NB4 (cell line): ENCODE results near the gene KIF13A.

Experiments used
- DNase-seq: peaks from one replicate; pipeline ENCODE4 v3.0.0; 2010; ENCODE audit warnings: low read depth
- H3K4me3 ChIP-seq: one replicate; pipeline ENCODE4 v1.5.1; 2011; ENCODE audit warnings: mild to moderate bottlenecking, low read depth, low read length, moderate library complexity
- CTCF ChIP-seq: IDR thresholded peaks from one replicate; pipeline ENCODE4 v1.5.1; 2012; ENCODE audit warnings: low read depth, low read length
- MYC ChIP-seq: IDR thresholded peaks from 2 replicates; pipeline ENCODE4 v1.6.1; 2011; ENCODE audit warnings: low read depth, low read length
- POLR2A ChIP-seq: IDR thresholded peaks from 2 replicates; pipeline ENCODE4 v1.6.1; 2011; ENCODE audit warnings: mild to moderate bottlenecking; ENCODE audit not compliant: insufficient read length; ENCODE audit errors: extremely low read depth
- TF ChIP-seq, protein P1 (sequence below): IDR thresholded peaks from 2 replicates; pipeline ENCODE4 v1.6.1; 2011; ENCODE audit warnings: low read depth, low read length

The KIF13A gene

DNA sequence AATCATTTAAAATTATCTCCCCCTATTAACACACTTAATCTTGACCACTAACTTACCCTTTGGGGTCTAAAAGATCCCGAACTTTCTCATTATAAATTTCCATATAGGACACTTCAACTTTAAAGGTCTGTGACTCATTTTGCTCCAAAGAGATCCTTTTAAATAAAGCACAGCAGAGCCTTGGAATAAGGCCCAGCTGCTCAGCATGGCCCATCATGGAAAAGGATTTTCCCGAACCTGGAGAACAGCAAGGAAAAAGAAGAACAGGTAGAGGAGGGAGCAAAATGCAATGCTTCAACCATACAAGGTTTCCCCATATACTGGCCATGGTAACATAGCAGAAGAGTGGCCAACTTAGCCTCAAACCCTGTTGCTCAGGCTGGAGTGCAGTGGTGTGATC, 132.1 kb downstream of the KIF13A start:
- TF ChIP-seq POLR2A (no peak), MYC (no peak), CTCF (no peak)
- TF ChIP-seq, protein P1, sequence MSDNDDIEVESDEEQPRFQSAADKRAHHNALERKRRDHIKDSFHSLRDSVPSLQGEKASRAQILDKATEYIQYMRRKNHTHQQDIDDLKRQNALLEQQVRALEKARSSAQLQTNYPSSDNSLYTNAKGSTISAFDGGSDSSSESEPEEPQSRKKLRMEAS: no peak
- H3K4me3 ChIP-seq: no peak overlapping the region
- no peak for DNase-seq

- H3K4me3 ChIP-seq: no peak overlapping the region
- no peak for TF ChIP-seq MYC
- DNase-seq: no peak
Observed at GRCh38 chr6:17853533-17853932, 133.9 kb downstream of the KIF13A start.

DNA sequence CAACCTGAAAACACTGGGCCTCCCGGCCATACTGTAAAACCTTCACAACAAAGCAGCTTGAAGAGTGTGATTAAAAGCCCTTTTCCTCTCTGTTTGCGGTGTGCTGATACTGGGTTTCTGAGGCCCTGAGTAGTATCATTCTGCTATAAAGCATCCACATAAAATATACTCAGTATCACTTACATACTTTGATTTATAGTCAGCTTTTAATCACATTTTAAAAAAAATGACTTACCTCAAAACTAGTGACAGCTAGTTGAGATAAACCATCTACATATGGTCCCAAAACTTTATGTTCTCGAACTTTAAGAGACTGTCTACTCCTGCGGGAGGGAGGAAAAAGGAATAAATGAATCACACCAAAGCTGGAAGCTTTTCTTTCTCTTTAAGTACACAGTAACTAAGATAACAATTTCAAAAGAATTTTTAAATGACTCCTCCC, 135.7 kb downstream of the KIF13A start:
- no peak for DNase-seq
- TF ChIP-seq MYC: no peak
- TF ChIP-seq CTCF: no peak
- no peak for TF ChIP-seq POLR2A
- TF ChIP-seq, protein P1: no peak
- no peak overlapping the region for H3K4me3 ChIP-seq

DNA sequence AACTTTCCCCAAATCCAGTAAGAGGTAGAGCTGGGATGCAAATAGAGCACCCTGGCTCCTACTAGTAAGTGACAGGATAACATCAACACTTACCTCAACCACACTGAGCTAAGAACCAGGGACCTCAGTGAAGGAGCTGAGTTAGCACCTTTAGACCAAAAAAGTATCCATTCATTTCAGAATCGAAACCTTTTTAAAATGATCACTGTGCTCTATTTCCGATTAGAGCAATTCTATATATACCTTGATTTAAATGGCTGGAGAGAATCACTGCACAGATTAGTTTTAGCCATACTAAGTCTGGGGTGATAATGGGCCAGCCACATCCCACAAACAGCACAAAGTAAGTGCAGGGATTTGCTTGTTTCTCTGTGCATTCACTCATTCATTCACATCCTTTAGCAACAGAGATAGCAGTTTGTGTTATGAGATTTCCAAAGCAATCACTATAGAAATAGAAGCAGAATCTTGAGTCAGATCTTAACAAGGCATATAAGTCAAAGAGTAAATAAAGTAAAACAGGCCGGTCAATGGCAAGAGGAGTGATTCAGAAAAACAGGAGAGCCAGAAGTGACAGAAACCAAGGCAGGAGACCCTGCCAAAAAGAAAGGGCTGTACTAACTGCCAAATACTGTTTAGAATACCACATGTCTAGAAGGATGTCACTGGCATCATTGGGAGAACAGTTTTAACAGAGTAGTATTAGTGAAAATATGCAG, 136.3 kb downstream of the KIF13A start:
- H3K4me3 ChIP-seq: no peak overlapping the region
- no peak for DNase-seq
- no peak for TF ChIP-seq POLR2A
- no peak for TF ChIP-seq CTCF
- TF ChIP-seq, protein P1: no peak
- TF ChIP-seq MYC: no peak

- no peak overlapping the region for H3K4me3 ChIP-seq
- no peak for TF ChIP-seq CTCF
- no peak for TF ChIP-seq MYC
- TF ChIP-seq POLR2A: no peak
- TF ChIP-seq, protein P1: no peak
- DNase-seq: no peak
Observed at GRCh38 chr6:17850281-17850680, 137.2 kb downstream of the KIF13A start.

DNA sequence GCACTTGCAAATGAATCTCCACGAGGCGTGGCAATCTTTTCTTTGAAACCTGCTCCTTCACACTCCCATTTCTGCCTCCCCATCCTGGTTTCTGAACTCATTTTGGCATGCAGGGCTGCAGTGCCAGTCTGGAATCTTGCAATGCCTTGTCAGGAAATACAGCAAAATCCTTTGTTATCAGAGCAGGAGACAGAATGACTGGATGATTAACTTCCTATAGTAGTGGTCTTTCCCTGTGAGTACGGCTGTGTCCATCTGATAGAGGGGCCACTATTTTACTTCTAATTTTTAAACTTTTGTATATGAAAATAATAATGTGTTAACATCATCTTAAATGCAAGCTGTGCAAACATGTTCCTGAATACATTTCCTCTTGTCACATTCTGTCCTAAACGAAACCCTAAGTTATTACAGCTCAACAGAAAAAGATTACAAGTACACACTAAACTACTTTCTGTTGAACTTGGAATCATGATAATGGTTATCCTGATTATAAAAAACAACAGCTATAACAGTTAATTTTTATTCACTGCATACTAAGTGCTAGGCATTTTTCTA, 140.2 kb downstream of the KIF13A start:
- no peak overlapping the region for H3K4me3 ChIP-seq
- no peak for DNase-seq
- TF ChIP-seq, protein P1: no peak
- TF ChIP-seq MYC (no peak), POLR2A (no peak), CTCF (no peak)
